Parathyroid adenoma (tissue), 2 donors: ENCODE measurements around the gene C14orf119.
A peak's percentile ranks its signal among the peaks of the same experiment; 100 is the strongest.

Experiments used
- H2AFZ ChIP-seq: fragments of 300-600 bp; sonication (generic); one replicate; pipeline ENCODE4 v1.7.0; 2017; ENCODE audit warnings: antibody characterized with exemption, mild to moderate bottlenecking
- H3K27ac ChIP-seq: fragments of 300-600 bp; sonication (generic); one replicate; pipeline ENCODE4 v1.7.0; 2017
- H3K27me3 ChIP-seq: fragments of 300-600 bp; sonication (generic); one replicate; pipeline ENCODE4 v1.7.0; 2017; ENCODE audit warnings: low read length; ENCODE audit not compliant: control insufficient read depth, insufficient read depth
- H3K36me3 ChIP-seq: fragments of 300-600 bp; sonication (generic); one replicate; pipeline ENCODE4 v1.7.0; 2017; ENCODE audit warnings: low read length; ENCODE audit not compliant: control insufficient read depth, insufficient read depth
- H3K4me1 ChIP-seq: fragments of 300-600 bp; sonication (generic); one replicate; pipeline ENCODE4 v1.7.0; 2017; ENCODE audit warnings: control low read depth
- H3K4me2 ChIP-seq: fragments of 300-600 bp; sonication (generic); one replicate; pipeline ENCODE4 v1.7.0; 2017; ENCODE audit warnings: low read length
- H3K4me3 ChIP-seq: fragments of 300-600 bp; sonication (generic); one replicate; pipeline ENCODE4 v1.7.0; 2017; ENCODE audit warnings: low read depth, low read length
- H3K79me2 ChIP-seq: fragments of 300-600 bp; sonication (generic); one replicate; pipeline ENCODE4 v1.7.0; 2017; ENCODE audit warnings: control low read depth
- H3K9ac ChIP-seq: fragments of 300-600 bp; sonication (generic); one replicate; pipeline ENCODE4 v1.7.0; 2017; ENCODE audit warnings: mild to moderate bottlenecking
- H3K9me3 ChIP-seq: fragments of 300-600 bp; sonication (generic); one replicate; pipeline ENCODE4 v1.7.0; 2017; ENCODE audit warnings: low read length; ENCODE audit not compliant: control insufficient read depth
- TF ChIP-seq, protein P1 (sequence below): fragments of 300-600 bp; sonication (generic); IDR thresholded peaks from one replicate; pipeline ENCODE4 v1.7.0; 2017; ENCODE audit warnings: antibody characterized with exemption, mild to moderate bottlenecking
- donor health status: primary hyperparathyroidism.

C14orf119 gene

DNA sequence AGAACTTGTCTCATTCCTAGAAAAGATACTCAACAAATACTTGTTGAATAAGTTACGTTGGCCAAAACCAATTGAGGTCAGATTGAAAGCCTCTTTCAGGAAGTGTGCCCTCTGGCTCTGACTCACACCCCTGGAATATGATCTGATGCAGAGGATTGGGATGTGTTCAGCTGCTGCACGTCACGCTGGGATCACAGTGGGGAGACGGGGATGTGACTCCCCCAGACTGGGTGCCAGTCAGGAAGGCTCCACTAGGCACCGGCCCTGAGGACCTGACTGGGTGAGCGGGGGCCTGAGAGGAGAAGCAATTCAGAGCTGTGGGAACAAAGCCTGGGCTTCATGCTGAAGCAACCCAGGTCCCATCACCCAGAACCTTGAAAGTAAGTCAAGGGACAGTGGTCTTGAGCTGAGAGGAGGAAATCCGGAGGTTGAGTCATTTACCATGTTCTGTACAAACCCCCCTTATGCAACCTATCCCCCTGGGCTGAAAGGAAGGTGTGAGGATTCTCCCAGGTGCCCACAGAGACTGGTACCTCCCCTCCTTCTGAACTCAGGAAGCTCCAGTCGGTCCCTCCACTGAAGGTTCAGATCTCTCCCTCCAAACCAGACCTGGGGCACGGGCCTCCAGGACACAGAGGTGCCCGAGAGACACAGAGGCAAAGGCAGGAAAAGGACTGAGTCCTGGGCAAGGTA, 19.9 kb downstream of the C14orf119 start:
- Histone ChIP-seq H3K9ac (no peak overlapping the region), H3K4me3 (no peak overlapping the region), H2AFZ (no peak overlapping the region), H3K9me3 (no peaks in the 10 kb centered on the region), H3K27ac (no peak overlapping the region), H3K4me1 (peaks cover 8% of the 10 kb centered on the region), H3K27me3 (no peaks in the 10 kb centered on the region), H3K4me2 (no peak overlapping the region), H3K79me2 (no peaks in the 10 kb centered on the region), H3K36me3 (no peaks in the 10 kb centered on the region)
- TF ChIP-seq, protein P1, sequence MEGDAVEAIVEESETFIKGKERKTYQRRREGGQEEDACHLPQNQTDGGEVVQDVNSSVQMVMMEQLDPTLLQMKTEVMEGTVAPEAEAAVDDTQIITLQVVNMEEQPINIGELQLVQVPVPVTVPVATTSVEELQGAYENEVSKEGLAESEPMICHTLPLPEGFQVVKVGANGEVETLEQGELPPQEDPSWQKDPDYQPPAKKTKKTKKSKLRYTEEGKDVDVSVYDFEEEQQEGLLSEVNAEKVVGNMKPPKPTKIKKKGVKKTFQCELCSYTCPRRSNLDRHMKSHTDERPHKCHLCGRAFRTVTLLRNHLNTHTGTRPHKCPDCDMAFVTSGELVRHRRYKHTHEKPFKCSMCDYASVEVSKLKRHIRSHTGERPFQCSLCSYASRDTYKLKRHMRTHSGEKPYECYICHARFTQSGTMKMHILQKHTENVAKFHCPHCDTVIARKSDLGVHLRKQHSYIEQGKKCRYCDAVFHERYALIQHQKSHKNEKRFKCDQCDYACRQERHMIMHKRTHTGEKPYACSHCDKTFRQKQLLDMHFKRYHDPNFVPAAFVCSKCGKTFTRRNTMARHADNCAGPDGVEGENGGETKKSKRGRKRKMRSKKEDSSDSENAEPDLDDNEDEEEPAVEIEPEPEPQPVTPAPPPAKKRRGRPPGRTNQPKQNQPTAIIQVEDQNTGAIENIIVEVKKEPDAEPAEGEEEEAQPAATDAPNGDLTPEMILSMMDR, result no peak

GRCh38 chr14:23115918-23116317, 20.6 kb downstream of the C14orf119 start:
- Histone ChIP-seq H3K36me3 (no peaks in the 10 kb centered on the region), H3K4me3 (no peak overlapping the region), H3K79me2 (no peaks in the 10 kb centered on the region), H3K27ac (no peak overlapping the region), H3K9ac (no peak overlapping the region), H3K9me3 (no peaks in the 10 kb centered on the region), H3K4me1 (peaks cover 12% of the 10 kb centered on the region), H3K27me3 (no peaks in the 10 kb centered on the region), H2AFZ (no peak overlapping the region), H3K4me2 (no peak overlapping the region)
- TF ChIP-seq, protein P1, result no peak

- TF ChIP-seq, protein P1, result no peak
- H3K27me3 ChIP-seq, result no peaks in the 10 kb centered on the region
- no peaks in the 10 kb centered on the region for H3K9me3 ChIP-seq
- H3K9ac ChIP-seq, result no peak overlapping the region
- H3K27ac ChIP-seq, result no peak overlapping the region
- no peak overlapping the region for H3K4me3 ChIP-seq
- no peak overlapping the region for H3K4me2 ChIP-seq
- H3K36me3 ChIP-seq, result no peaks in the 10 kb centered on the region
- no peak overlapping the region for H2AFZ ChIP-seq
- H3K79me2 ChIP-seq, result no peaks in the 10 kb centered on the region
- H3K4me1 ChIP-seq, result peaks cover 22% of the 10 kb centered on the region
Observed at GRCh38 chr14:23117371-23118020, 22.2 kb downstream of the C14orf119 start.

GRCh38 chr14:23118506-23119362, 23.4 kb downstream of the C14orf119 start, which contains the start of gene CEBPE:
Gene CEBPE, minus strand, starts transcription at chr14:23119255. Its CDS starts 164 bp downstream, at chr14:23119091.
- Histone ChIP-seq H3K4me1 (peaks cover 29% of the 10 kb centered on the region), H2AFZ (peak within 1 kb of the TSS; percentile 71), H3K4me2 (no peak within 1 kb of the TSS), H3K36me3 (no peaks in the 10 kb centered on the region), H3K9me3 (no peaks in the 10 kb centered on the region), H3K79me2 (no peaks in the 10 kb centered on the region), H3K27me3 (no peaks in the 10 kb centered on the region), H3K4me3 (no peak within 1 kb of the TSS), H3K9ac (no peak within 1 kb of the TSS), H3K27ac (no peak within 1 kb of the TSS)
- TF ChIP-seq, protein P1, result no peak
